Astrocyte (in vitro differentiated cells and primary cell): ENCODE data around the gene LSM4.

ENCODE experiments used
- CTCF ChIP-seq: IDR thresholded peaks from 2 replicates; pipeline ENCODE4 v1.5.1; 2011; ENCODE audit warnings: low read depth, mild to moderate bottlenecking, inconsistent platforms, low read length, moderate library complexity; ENCODE audit not compliant: insufficient read depth
- EZH2 ChIP-seq: IDR thresholded peaks from 2 replicates; pipeline ENCODE4 v1.6.1; 2012; ENCODE audit warnings: mild to moderate bottlenecking, low read length, inconsistent platforms; ENCODE audit not compliant: insufficient read depth

DNA sequence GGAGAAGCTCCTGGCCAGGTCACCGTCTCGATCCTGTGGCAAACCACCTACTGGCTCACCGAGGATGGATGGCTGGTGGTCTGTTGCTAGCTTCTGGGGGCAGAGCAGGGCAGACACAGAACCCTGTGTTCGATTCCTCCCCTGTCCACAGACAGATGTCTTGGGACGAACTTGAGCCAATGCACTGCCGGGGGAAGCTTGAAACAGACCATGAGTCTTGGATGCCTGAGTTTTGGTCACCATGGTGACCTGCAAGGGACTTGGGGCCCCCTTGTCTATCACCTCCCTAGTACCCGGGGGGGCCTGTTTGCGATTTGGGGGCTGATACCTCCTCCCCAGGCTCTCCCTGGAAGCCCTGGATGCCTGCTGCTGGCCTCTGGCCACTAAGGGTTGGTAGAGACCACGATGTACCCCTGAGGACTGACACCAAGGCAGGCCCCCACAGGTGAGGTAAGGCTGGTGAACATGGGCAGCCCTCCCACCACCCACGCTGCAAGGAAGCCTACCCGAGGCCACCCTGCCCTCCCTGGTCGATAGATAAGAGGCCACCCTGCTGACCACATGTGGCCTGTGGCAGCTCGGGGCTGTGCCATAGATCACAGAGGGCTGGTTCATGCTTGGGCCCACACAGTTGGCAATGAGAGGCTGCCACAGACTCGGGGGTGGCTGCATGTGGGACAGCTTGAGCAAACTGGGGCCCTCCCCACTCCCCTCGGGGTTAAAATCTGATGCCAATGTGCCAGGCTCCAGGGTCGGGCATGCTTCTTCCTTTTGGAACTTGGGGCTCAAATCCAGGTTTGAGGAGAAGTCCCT, 59.3 kb downstream of the LSM4 start:
- TF ChIP-seq CTCF: no peak
- no peak for TF ChIP-seq EZH2
